Prostate gland (tissue), 2 donors: ENCODE data around the gene ZFP91. TPM values are rescaled to one million over a fixed set of nuclear protein-coding genes. Genes with fewer than 3 reads are reported as not detected.

ENCODE experiments used
- DNase-seq: peaks from one replicate; pipeline ENCODE4 v3.0.0-alpha.2; 2019; ENCODE audit warnings: low spot score
- H3K27ac ChIP-seq, 2 donors: fragments of 200-600 bp; sonication (generic); 2 replicates each; pipeline ENCODE4 v1.5.1; 2017 to 2019
- H3K27me3 ChIP-seq: fragments of 200-600 bp; sonication (generic); replicated peaks from 2 replicates; pipeline ENCODE4 v1.5.1; 2019; ENCODE audit not compliant: insufficient read depth
- H3K36me3 ChIP-seq, 2 donors: fragments of 200-600 bp; sonication (generic); 1 replicate in 1 of 2; 2 replicates in 1 of 2; pipeline versions ENCODE4 v1.5.1 to v1.8.1; 2017 to 2019
- H3K4me1 ChIP-seq: fragments of 200-600 bp; sonication (generic); replicated peaks from 2 replicates; pipeline ENCODE4 v1.5.1; 2019
- H3K4me3 ChIP-seq, 2 donors: fragments of 200-600 bp; sonication (generic); 2 replicates each; pipeline ENCODE4 v1.5.1; 2017 to 2019
- H3K9me3 ChIP-seq: fragments of 200-600 bp; sonication (generic); 2 replicates; pipeline ENCODE4 v1.5.1; 2017
- CTCF ChIP-seq, 4 experiments: fragments of 200-600 bp in 2 of 4; fragments of 450-650 bp in 2 of 4; sonication (generic) in 2 of 4; IDR thresholded peaks; 1 replicate in 3 of 4; 2 replicates in 1 of 4; pipeline ENCODE4 v1.5.1; 2016 to 2019; ENCODE audit warnings: antibody characterized with exemption in 4 of 4, mild to moderate bottlenecking in 2 of 4, moderate library complexity in 2 of 4
- POLR2A ChIP-seq: fragments of 450-650 bp; IDR thresholded peaks from one replicate; pipeline ENCODE4 v1.6.1; 2016; ENCODE audit warnings: antibody characterized with exemption, mild to moderate bottlenecking
- POLR2AphosphoS5 ChIP-seq: sonication (generic); formaldehyde crosslinking; IDR thresholded peaks from one replicate; pipeline ENCODE4 v1.6.1; 2017; ENCODE audit warnings: antibody characterized with exemption
- WGBS: methylation state at CpG from one replicate; pipeline ENCODE4 v1.1.5; 2018; 5-methylcytosine and 5-hydroxymethylcytosine counted together
- intact Hi-C: fragments of 100-400 bp; cut with DNase I; formaldehyde crosslinking; loops from one replicate; pipeline ENCODE4 v1.14.2; 2022
- total RNA-seq, 2 donors: library from RNA; depleted of rRNA; stranded (reverse); fragments of >200 nt; gene quantifications; one replicate each; pipeline ENCODE4 v1.1.0, GENCODE V29; 2016

The ZFP91 gene
- total RNA-seq, 2 donors from 2014 or later, result 34.0 to 70.7 TPM

- Histone ChIP-seq H3K4me1 (no peaks in the 10 kb centered on the region), H3K27me3 (no peaks in the 10 kb centered on the region), H3K9me3 (no peaks in the 10 kb centered on the region), H3K36me3 (no peaks in the 10 kb centered on the region), H3K27ac (no peak overlapping the region), H3K4me3 (no peak overlapping the region)
- whole genome bisulfite sequencing, result 80% methylated on average over 4 of the region's 4 CpGs
- DNase-seq, result no peak
- TF ChIP-seq POLR2AphosphoS5, result no peak
- intact Hi-C loops, result no loop called here
Measured at GRCh38 chr11:58626934-58627483, 48.1 kb downstream of the ZFP91 start.

- TF ChIP-seq POLR2A, result no peak
- TF ChIP-seq CTCF (IDR thresholded peaks at IDR 0.05), result no peak
- no peak for TF ChIP-seq POLR2AphosphoS5
- no peaks in the 10 kb centered on the region for H3K4me1 ChIP-seq
- intact Hi-C loops, result no loop called here
- no peaks in the 10 kb centered on the region for H3K9me3 ChIP-seq
- no peaks in the 10 kb centered on the region for H3K27me3 ChIP-seq
- H3K27ac ChIP-seq, result no peak overlapping the region
- H3K36me3 ChIP-seq, result no peaks in the 10 kb centered on the region
- 86% methylated on average over 3 of the region's 3 CpGs for WGBS
- no peak overlapping the region for H3K4me3 ChIP-seq
- no peak for DNase-seq
Measured at GRCh38 chr11:58628446-58628845, 49.6 kb downstream of the ZFP91 start.

- intact Hi-C loops, result no loop called here
- TF ChIP-seq CTCF (IDR thresholded peaks at IDR 0.05) (peak in 2 of 4 experiments; percentile 15 to 26), POLR2AphosphoS5 (no peak), POLR2A (no peak)
- no peak for DNase-seq
- no peaks in the 10 kb centered on the region for H3K9me3 ChIP-seq
- H3K27ac ChIP-seq, result no peak overlapping the region
- no peaks in the 10 kb centered on the region for H3K27me3 ChIP-seq
- 48% methylated on average over 2 of the region's 2 CpGs for WGBS
- H3K36me3 ChIP-seq, result no peaks in the 10 kb centered on the region
- no peaks in the 10 kb centered on the region for H3K4me1 ChIP-seq
- H3K4me3 ChIP-seq, result no peak overlapping the region
Measured at GRCh38 chr11:58629857-58630256, 51.0 kb downstream of the ZFP91 start.

GRCh38 chr11:58631378-58631777 lies 52.5 kb downstream of the ZFP91 start:
- no peak overlapping the region for H3K27ac ChIP-seq
- no peaks in the 10 kb centered on the region for H3K36me3 ChIP-seq
- H3K4me1 ChIP-seq, result no peaks in the 10 kb centered on the region
- WGBS, result 89% methylated on average over 3 of the region's 3 CpGs
- no peak overlapping the region for H3K4me3 ChIP-seq
- TF ChIP-seq POLR2AphosphoS5 (no peak), CTCF (IDR thresholded peaks at IDR 0.05) (no peak), POLR2A (no peak)
- intact Hi-C loops, result no loop called here
- H3K9me3 ChIP-seq, result no peaks in the 10 kb centered on the region
- H3K27me3 ChIP-seq, result no peaks in the 10 kb centered on the region
- no peak for DNase-seq

- WGBS, result 58% methylated on average over 1 of the region's 1 CpG
- DNase-seq, result peak; percentile 13
Measured at GRCh38 chr11:58632510-58632909, 53.6 kb downstream of the ZFP91 start.

GRCh38 chr11:58636587-58636986 lies 57.7 kb downstream of the ZFP91 start:
- no peak for DNase-seq
- WGBS, result 69% methylated on average over 3 of the region's 3 CpGs
- Histone ChIP-seq H3K4me3 (no peak overlapping the region), H3K36me3 (no peaks in the 10 kb centered on the region), H3K27ac (no peak overlapping the region), H3K4me1 (no peaks in the 10 kb centered on the region), H3K27me3 (no peaks in the 10 kb centered on the region), H3K9me3 (no peaks in the 10 kb centered on the region)
- no peak for TF ChIP-seq CTCF (IDR thresholded peaks at IDR 0.05)
- no peak for TF ChIP-seq POLR2AphosphoS5
- no peak for TF ChIP-seq POLR2A
- intact Hi-C loops, result no loop called here

More at GRCh38 chr11:58632510-58632909, 53.6 kb downstream of the ZFP91 start:
- H3K4me1 ChIP-seq, result no peaks in the 10 kb centered on the region
- H3K36me3 ChIP-seq, result no peaks in the 10 kb centered on the region
- no peaks in the 10 kb centered on the region for H3K27me3 ChIP-seq
- intact Hi-C loops, result no loop called here
- H3K27ac ChIP-seq, result no peak overlapping the region
- TF ChIP-seq POLR2AphosphoS5 (peak; percentile 41), POLR2A (no peak)
- H3K4me3 ChIP-seq, result no peak overlapping the region
- H3K9me3 ChIP-seq, result no peaks in the 10 kb centered on the region
